Measurements from ENCODE around the gene CLIP2.

DNA sequence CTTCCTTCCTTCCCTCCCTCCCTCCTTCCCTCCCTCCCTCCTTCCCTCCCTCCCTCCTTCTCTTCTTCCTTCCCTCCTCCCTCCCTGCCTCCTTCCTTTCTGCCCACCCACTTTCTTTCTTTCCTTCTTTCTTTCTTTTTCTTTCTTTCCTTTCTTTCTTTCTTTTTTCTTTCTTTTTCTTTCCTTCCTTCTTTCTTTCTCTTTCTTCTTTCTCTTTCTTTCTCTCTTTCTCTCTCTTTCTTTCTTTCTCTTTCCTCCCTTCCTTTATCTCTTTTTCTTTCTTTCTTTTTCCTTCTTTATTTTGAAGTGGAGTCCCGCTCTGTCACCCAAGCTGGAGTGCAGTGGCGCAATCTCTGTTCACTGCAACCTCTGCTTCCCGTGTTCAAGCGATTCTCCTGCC, 130.8 kb downstream of the CLIP2 start:
- TF ChIP-seq NFIC (IDR thresholded peaks at IDR 0.05) (no peak), YY1 (IDR thresholded peaks at IDR 0.05; ENCODE audit: low read depth) (no peak), USF1 (IDR thresholded peaks at IDR 0.05) (no peak), TAF1 (IDR thresholded peaks at IDR 0.05; ENCODE audit: low read depth) (no peak), CREB1 (IDR thresholded peaks at IDR 0.05; ENCODE audit: low read depth) (no peak), EP300 (IDR thresholded peaks at IDR 0.05; ENCODE audit: borderline replicate concordance) (no peak)
- TF ChIP-seq, protein P1, sequence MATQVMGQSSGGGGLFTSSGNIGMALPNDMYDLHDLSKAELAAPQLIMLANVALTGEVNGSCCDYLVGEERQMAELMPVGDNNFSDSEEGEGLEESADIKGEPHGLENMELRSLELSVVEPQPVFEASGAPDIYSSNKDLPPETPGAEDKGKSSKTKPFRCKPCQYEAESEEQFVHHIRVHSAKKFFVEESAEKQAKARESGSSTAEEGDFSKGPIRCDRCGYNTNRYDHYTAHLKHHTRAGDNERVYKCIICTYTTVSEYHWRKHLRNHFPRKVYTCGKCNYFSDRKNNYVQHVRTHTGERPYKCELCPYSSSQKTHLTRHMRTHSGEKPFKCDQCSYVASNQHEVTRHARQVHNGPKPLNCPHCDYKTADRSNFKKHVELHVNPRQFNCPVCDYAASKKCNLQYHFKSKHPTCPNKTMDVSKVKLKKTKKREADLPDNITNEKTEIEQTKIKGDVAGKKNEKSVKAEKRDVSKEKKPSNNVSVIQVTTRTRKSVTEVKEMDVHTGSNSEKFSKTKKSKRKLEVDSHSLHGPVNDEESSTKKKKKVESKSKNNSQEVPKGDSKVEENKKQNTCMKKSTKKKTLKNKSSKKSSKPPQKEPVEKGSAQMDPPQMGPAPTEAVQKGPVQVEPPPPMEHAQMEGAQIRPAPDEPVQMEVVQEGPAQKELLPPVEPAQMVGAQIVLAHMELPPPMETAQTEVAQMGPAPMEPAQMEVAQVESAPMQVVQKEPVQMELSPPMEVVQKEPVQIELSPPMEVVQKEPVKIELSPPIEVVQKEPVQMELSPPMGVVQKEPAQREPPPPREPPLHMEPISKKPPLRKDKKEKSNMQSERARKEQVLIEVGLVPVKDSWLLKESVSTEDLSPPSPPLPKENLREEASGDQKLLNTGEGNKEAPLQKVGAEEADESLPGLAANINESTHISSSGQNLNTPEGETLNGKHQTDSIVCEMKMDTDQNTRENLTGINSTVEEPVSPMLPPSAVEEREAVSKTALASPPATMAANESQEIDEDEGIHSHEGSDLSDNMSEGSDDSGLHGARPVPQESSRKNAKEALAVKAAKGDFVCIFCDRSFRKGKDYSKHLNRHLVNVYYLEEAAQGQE (IDR thresholded peaks at IDR 0.05; ENCODE audit: low read depth): no peak
